Measurements from ENCODE around the gene BRMS1L.

BRMS1L gene

GRCh38 chr14:35783699-35784098 is 42.4 kb upstream of the BRMS1L start:
- Histone ChIP-seq H4K20me1 (ENCODE audit: insufficient read depth, low read length) (no peaks in the 10 kb centered on the region), H3K4me1 (ENCODE audit: insufficient read depth, low read length, severe bottlenecking) (no peaks in the 10 kb centered on the region), H3K4me3 (ENCODE audit: low read depth, low read length, poor library complexity, severe bottlenecking) (no peak overlapping the region), H3F3A (ENCODE audit: insufficient read depth, low read length) (no peaks in the 10 kb centered on the region), H3K36me3 (ENCODE audit: insufficient read depth, low read length) (no peaks in the 10 kb centered on the region), H3K79me2 (ENCODE audit: insufficient read depth, low read length) (no peaks in the 10 kb centered on the region; the same call in 1 of the 2 replicates), H3K27ac (ENCODE audit: low read depth, low read length, poor library complexity, severe bottlenecking) (no peak overlapping the region), H3K4me2 (ENCODE audit: low read length) (no peak overlapping the region), H3K9ac (ENCODE audit: low read length) (no peak overlapping the region), H3K9me2 (ENCODE audit: low read depth, low read length) (no peaks in the 10 kb centered on the region), H3K9me3 (ENCODE audit: low read length) (no peaks in the 10 kb centered on the region), H3K27me3 (ENCODE audit: insufficient read depth, low read length) (no peaks in the 10 kb centered on the region), H2AFZ (ENCODE audit: low read length) (no peak overlapping the region)
- TF ChIP-seq EZH2 (IDR thresholded peaks at IDR 0.05; ENCODE audit: borderline replicate concordance, low read length), result no peak
- TF ChIP-seq, protein P1, sequence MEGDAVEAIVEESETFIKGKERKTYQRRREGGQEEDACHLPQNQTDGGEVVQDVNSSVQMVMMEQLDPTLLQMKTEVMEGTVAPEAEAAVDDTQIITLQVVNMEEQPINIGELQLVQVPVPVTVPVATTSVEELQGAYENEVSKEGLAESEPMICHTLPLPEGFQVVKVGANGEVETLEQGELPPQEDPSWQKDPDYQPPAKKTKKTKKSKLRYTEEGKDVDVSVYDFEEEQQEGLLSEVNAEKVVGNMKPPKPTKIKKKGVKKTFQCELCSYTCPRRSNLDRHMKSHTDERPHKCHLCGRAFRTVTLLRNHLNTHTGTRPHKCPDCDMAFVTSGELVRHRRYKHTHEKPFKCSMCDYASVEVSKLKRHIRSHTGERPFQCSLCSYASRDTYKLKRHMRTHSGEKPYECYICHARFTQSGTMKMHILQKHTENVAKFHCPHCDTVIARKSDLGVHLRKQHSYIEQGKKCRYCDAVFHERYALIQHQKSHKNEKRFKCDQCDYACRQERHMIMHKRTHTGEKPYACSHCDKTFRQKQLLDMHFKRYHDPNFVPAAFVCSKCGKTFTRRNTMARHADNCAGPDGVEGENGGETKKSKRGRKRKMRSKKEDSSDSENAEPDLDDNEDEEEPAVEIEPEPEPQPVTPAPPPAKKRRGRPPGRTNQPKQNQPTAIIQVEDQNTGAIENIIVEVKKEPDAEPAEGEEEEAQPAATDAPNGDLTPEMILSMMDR (IDR thresholded peaks at IDR 0.05; ENCODE audit: low read length), result no peak

DNA sequence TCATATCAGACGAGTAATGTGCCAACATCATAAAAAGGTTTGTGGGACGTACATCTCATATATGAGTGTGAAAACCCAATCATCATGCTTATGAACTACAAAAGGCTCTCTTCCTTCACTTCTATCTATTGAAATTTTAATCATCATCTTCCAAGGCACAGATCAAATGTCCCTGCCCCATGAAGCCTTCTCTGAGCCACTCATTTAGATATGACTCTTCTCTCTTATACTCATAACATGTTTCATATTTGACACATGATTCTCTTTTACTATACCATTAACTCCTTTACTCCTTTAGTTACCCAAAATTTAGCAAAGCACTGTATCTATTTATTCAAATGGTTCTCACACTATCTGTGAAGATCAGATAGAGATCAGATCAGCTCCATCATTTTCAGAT is 39.3 kb upstream of the BRMS1L start:
- Histone ChIP-seq H4K20me1 (ENCODE audit: insufficient read depth, low read length) (no peaks in the 10 kb centered on the region), H3F3A (ENCODE audit: insufficient read depth, low read length) (no peaks in the 10 kb centered on the region), H3K9me2 (ENCODE audit: low read depth, low read length) (no peaks in the 10 kb centered on the region), H3K36me3 (ENCODE audit: insufficient read depth, low read length) (no peaks in the 10 kb centered on the region), H3K9me3 (ENCODE audit: low read length) (no peaks in the 10 kb centered on the region), H3K4me1 (ENCODE audit: insufficient read depth, low read length, severe bottlenecking) (no peaks in the 10 kb centered on the region), H3K9ac (ENCODE audit: low read length) (no peak overlapping the region), H3K27me3 (ENCODE audit: insufficient read depth, low read length) (no peaks in the 10 kb centered on the region), H3K4me3 (ENCODE audit: low read depth, low read length, poor library complexity, severe bottlenecking) (no peak overlapping the region), H3K27ac (ENCODE audit: low read depth, low read length, poor library complexity, severe bottlenecking) (no peak overlapping the region), H2AFZ (ENCODE audit: low read length) (no peak overlapping the region), H3K4me2 (ENCODE audit: low read length) (no peak overlapping the region), H3K79me2 (ENCODE audit: insufficient read depth, low read length) (no peaks in the 10 kb centered on the region; the same call in 1 of the 2 replicates)
- TF ChIP-seq, protein P1 (IDR thresholded peaks at IDR 0.05; ENCODE audit: low read length), result no peak
- no peak for TF ChIP-seq EZH2 (IDR thresholded peaks at IDR 0.05; ENCODE audit: borderline replicate concordance, low read length)

DNA sequence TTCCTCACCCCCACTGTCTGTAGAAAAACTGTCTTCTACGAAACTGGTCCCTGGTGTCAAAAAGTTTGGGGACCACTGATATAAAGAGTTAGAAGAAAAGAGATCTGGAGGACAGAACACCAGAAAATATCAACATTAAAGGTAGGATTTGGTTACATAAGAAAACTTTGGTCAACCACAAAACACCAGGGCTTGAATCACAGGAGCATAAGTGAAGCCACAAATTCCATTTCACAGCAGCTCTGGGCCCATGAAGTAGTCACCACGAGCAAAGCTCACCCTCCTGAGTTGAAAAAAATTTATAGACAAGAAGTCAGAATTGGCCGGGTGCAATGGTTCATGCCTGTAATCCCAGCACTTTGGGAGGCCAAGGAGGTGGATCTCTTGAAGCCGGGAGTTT is 36.5 kb upstream of the BRMS1L start:
- Histone ChIP-seq H3K36me3 (ENCODE audit: insufficient read depth, low read length) (no peaks in the 10 kb centered on the region), H3K27me3 (ENCODE audit: insufficient read depth, low read length) (no peaks in the 10 kb centered on the region), H4K20me1 (ENCODE audit: insufficient read depth, low read length) (no peaks in the 10 kb centered on the region), H3K4me3 (ENCODE audit: low read depth, low read length, poor library complexity, severe bottlenecking) (no peak overlapping the region), H3K4me1 (ENCODE audit: insufficient read depth, low read length, severe bottlenecking) (no peaks in the 10 kb centered on the region), H3K27ac (ENCODE audit: low read depth, low read length, poor library complexity, severe bottlenecking) (no peak overlapping the region), H3K9ac (ENCODE audit: low read length) (no peak overlapping the region), H3K4me2 (ENCODE audit: low read length) (no peak overlapping the region), H3K79me2 (ENCODE audit: insufficient read depth, low read length) (no peaks in the 10 kb centered on the region; the same call in 1 of the 2 replicates), H3K9me3 (ENCODE audit: low read length) (no peaks in the 10 kb centered on the region), H3F3A (ENCODE audit: insufficient read depth, low read length) (no peaks in the 10 kb centered on the region), H3K9me2 (ENCODE audit: low read depth, low read length) (no peaks in the 10 kb centered on the region), H2AFZ (ENCODE audit: low read length) (no peak overlapping the region)
- TF ChIP-seq, protein P1 (IDR thresholded peaks at IDR 0.05; ENCODE audit: low read length), result no peak
- TF ChIP-seq EZH2 (IDR thresholded peaks at IDR 0.05; ENCODE audit: borderline replicate concordance, low read length), result no peak
